Activated gamma-delta T cell treated with anti-CD3 and anti-CD28 coated beads, Interleukin-2, amount 50 U/mL, for 16 hours (primary cell): Measurements from ENCODE around the gene MGMT.

Experiments
- DNase-seq: peaks from one replicate; pipeline ENCODE4 v3.0.0-alpha.2; 2020; ENCODE audit warnings: low read depth

MGMT gene

GRCh38 chr10:129594811-129595210 lies 127.8 kb downstream of the MGMT start:
- DNase-seq: no peak

- no peak for DNase-seq
Observed at GRCh38 chr10:129598413-129598812, 131.4 kb downstream of the MGMT start.

GRCh38 chr10:129599160-129599559 lies 132.1 kb downstream of the MGMT start:
- no peak for DNase-seq

- DNase-seq: no peak
Observed at GRCh38 chr10:129601737-129602136, 134.7 kb downstream of the MGMT start.

- DNase-seq: no peak
Observed at GRCh38 chr10:129602938-129603535, 136.0 kb downstream of the MGMT start.

- DNase-seq: no peak
Observed at GRCh38 chr10:129604333-129605032, 137.4 kb downstream of the MGMT start.

- no peak for DNase-seq
Observed at GRCh38 chr10:129605266-129605985, 138.4 kb downstream of the MGMT start.

GRCh38 chr10:129605986-129606518 lies 139.0 kb downstream of the MGMT start:
- no peak for DNase-seq

- no peak for DNase-seq
Observed at GRCh38 chr10:129607607-129608109, 140.6 kb downstream of the MGMT start.

GRCh38 chr10:129608653-129609052 lies 141.6 kb downstream of the MGMT start:
- DNase-seq: no peak

GRCh38 chr10:129609551-129609950 lies 142.5 kb downstream of the MGMT start:
- no peak for DNase-seq

GRCh38 chr10:129612481-129613109 lies 145.6 kb downstream of the MGMT start:
- DNase-seq: no peak

GRCh38 chr10:129613377-129613980 lies 146.4 kb downstream of the MGMT start:
- DNase-seq: no peak

- no peak for DNase-seq
Observed at GRCh38 chr10:129614341-129614740, 147.3 kb downstream of the MGMT start.

GRCh38 chr10:129615381-129615780 lies 148.3 kb downstream of the MGMT start:
- no peak for DNase-seq

GRCh38 chr10:129615921-129616525 lies 149.0 kb downstream of the MGMT start:
- DNase-seq: no peak

- no peak for DNase-seq
Observed at GRCh38 chr10:129617768-129618167, 150.7 kb downstream of the MGMT start.

GRCh38 chr10:129621062-129621461 lies 154.0 kb downstream of the MGMT start:
- no peak for DNase-seq

- DNase-seq: no peak
Observed at GRCh38 chr10:129621693-129622092, 154.7 kb downstream of the MGMT start.

- DNase-seq: no peak
Observed at GRCh38 chr10:129622291-129622690, 155.2 kb downstream of the MGMT start.

- DNase-seq: no peak
Observed at GRCh38 chr10:129622736-129623135, 155.7 kb downstream of the MGMT start.
